MCF 10A (cell line): ENCODE data around the gene RPUSD4. TPM values are rescaled to one million over a fixed set of nuclear protein-coding genes. Genes with fewer than 3 reads are reported as not detected.

Experiments
- Bru-seq: library from RNA; stranded (reverse); fragments of 400-500 nt; gene quantifications from one replicate; lab custom pipeline; 2021; lab: Mats Ljungman, UMichigan
- BruChase-seq, 2 experiments: library from RNA; stranded (reverse); fragments of 400-500 nt; gene quantifications; one replicate each; lab custom pipeline; 2021; lab: Mats Ljungman, UMichigan
- BruUV-seq: library from RNA; stranded (reverse); fragments of 400-500 nt; replicated peaks from 2 replicates; lab custom pipeline; 2021; lab: Mats Ljungman, UMichigan
- CTCF ChIA-PET: fragments of 300-600 bp; sonication (Branson Sonifier 250); formaldehyde crosslinking; extraction: SDS; loops from one replicate; lab custom pipeline; 2021; ENCODE audit warnings: antibody characterized with exemption, inconsistent platforms; lab: Yijun Ruan, JAX
- POLR2A ChIA-PET: fragments of 300-600, 350-650 bp; sonication (Branson Sonifier 250); formaldehyde crosslinking; extraction: SDS; loops from one replicate; lab custom pipeline; 2020; ENCODE audit warnings: antibody characterized with exemption, inconsistent platforms; lab: Yijun Ruan, JAX
- DNase-seq: peaks from one replicate; pipeline ENCODE4 v3.0.0-alpha.2; 2018; ENCODE audit not compliant: unreplicated experiment
- H3K27ac Mint-ChIP-seq: one replicate; pipeline ENCODE4 v1.8.0; 2022; ENCODE audit warnings: mild to moderate bottlenecking, low read depth, mixed read lengths; ENCODE audit not compliant: unreplicated experiment
- H3K27me3 Mint-ChIP-seq: one replicate; pipeline ENCODE4 v1.8.0; 2022; ENCODE audit warnings: mixed read lengths; ENCODE audit not compliant: insufficient read depth, unreplicated experiment
- H3K36me3 Mint-ChIP-seq: one replicate; pipeline ENCODE4 v1.8.0; 2022; ENCODE audit warnings: mild to moderate bottlenecking, moderate library complexity, mixed read lengths; ENCODE audit not compliant: insufficient read depth, unreplicated experiment
- H3K4me1 Mint-ChIP-seq: one replicate; pipeline ENCODE4 v1.8.0; 2022; ENCODE audit warnings: mixed read lengths; ENCODE audit not compliant: insufficient read depth, unreplicated experiment
- H3K4me3 Mint-ChIP-seq: one replicate; pipeline ENCODE4 v1.8.0; 2022; ENCODE audit warnings: mild to moderate bottlenecking, moderate library complexity, mixed read lengths; ENCODE audit not compliant: unreplicated experiment
- H3K9me3 Mint-ChIP-seq: one replicate; pipeline ENCODE4 v1.8.0; 2022; ENCODE audit warnings: mixed read lengths; ENCODE audit not compliant: unreplicated experiment
- CTCF ChIP-seq: fragments of 200-600 bp; IDR thresholded peaks from one replicate; pipeline ENCODE4 v1.8.0; 2022; ENCODE audit warnings: antibody characterized with exemption, mild to moderate bottlenecking; ENCODE audit not compliant: unreplicated experiment
- intact Hi-C: fragments of 100-400 bp; cut with micrococcal nuclease; formaldehyde crosslinking; loops from 2 replicates; pipeline ENCODE4 v1.14.1; 2022
- long read RNA-seq: library from polyadenylated mRNA; stranded (forward); transcript quantifications from one replicate; pipeline ENCODE4 v2.0.0, GENCODE V29; 2022
- total RNA-seq: library from RNA; stranded (reverse); gene quantifications from 2 replicates; pipeline ENCODE4 v1.2.3, GENCODE V29; 2022

Gene RPUSD4
- total RNA-seq (19.4 and 26.7 TPM in 2 replicates), Bru-seq, nascent RNA (percentile 83 among the genes with signal in this experiment), BruChase-seq, experiment 1, labeled RNA remaining after a 6-hour chase (percentile 76 among the genes with signal in this experiment), BruChase-seq, experiment 2, labeled RNA remaining after a 2-hour chase (percentile 86 among the genes with signal in this experiment)
- long read RNA-seq, transcript RPUSD4-201 (7 exons, 2,512 nt) = major isoform, 57 of 66 reads
- long read RNA-seq, partial matches to known transcripts = 1 of 66 reads
- long read RNA-seq, other reads (novel, unspliced or antisense) = 5 of 66 reads

- peaks cover 29% of the 10 kb centered on the region for H3K36me3 Mint-ChIP-seq
- TF ChIP-seq CTCF = no peak
- peak within 1 kb of the TSS; percentile 96 for H3K4me3 Mint-ChIP-seq
- intact Hi-C loops = loop anchor here (1.0 kb wide), 1 partner anchor 57 kb away; the partner anchor contains the start of gene SRPRA
- ChIA-PET CTCF (interaction anchor here (0.6 to 1.3 kb wide), 5 partner anchors 164 to 899 kb away, joined by 3 to 5 read pairs (median 3); no protein-coding TSS in a partner anchor), POLR2A (interaction anchor here (0.6 to 3.1 kb wide), 16 partner anchors 10 to 618 kb away, joined by 3 to 18 read pairs (median 4); partner anchors contain the start of genes FOXRED1, HYLS1, PUS3 and SRPRA)
- peaks cover 18% of the 10 kb centered on the region for H3K4me1 Mint-ChIP-seq
- peak within 1 kb of the TSS; percentile 96 for H3K27ac Mint-ChIP-seq
- no peaks in the 10 kb centered on the region for H3K9me3 Mint-ChIP-seq
- peak; percentile 96 for DNase-seq
- no peaks in the 10 kb centered on the region for H3K27me3 Mint-ChIP-seq
- no TSS peak for BruUV-seq
Measured at GRCh38 chr11:126211236-126212088, at the start of gene RPUSD4, which contains the start of gene FAM118B. RPUSD4 (minus strand) TSS chr11:126211650; CDS start chr11:126211638, 12 bp downstream. FAM118B (plus strand) TSS chr11:126211782; CDS start chr11:126235002, 23,220 bp downstream.

GRCh38 chr11:126257764-126258163 lies 46.3 kb upstream of the RPUSD4 start:
- DNase-seq = peak; percentile 26
- no peaks in the 10 kb centered on the region for H3K9me3 Mint-ChIP-seq
- peaks cover 33% of the 10 kb centered on the region for H3K36me3 Mint-ChIP-seq
- TF ChIP-seq CTCF = no peak
- no peak overlapping the region for H3K4me3 Mint-ChIP-seq
- ChIA-PET POLR2A (interaction anchor here (3.1 kb wide), 1 partner anchor 11 kb away, joined by 13 read pairs; the partner anchor contains the start of genes FOXRED1 and SRPRA), CTCF (interaction anchor here (0.6 kb wide), 1 partner anchor 33 kb away, joined by 4 read pairs; no protein-coding TSS in a partner anchor)
- H3K27me3 Mint-ChIP-seq = no peaks in the 10 kb centered on the region
- no peak overlapping the region for H3K27ac Mint-ChIP-seq
- BruUV-seq = no TSS peak
- intact Hi-C loops = no loop called here
- H3K4me1 Mint-ChIP-seq = peaks cover 5% of the 10 kb centered on the region

- Mint-ChIP-seq H3K4me1 (peaks cover 5% of the 10 kb centered on the region), H3K27me3 (no peaks in the 10 kb centered on the region), H3K36me3 (peaks cover 33% of the 10 kb centered on the region), H3K27ac (no peak overlapping the region), H3K9me3 (no peaks in the 10 kb centered on the region), H3K4me3 (no peak overlapping the region)
- no peak for TF ChIP-seq CTCF
- BruUV-seq = no TSS peak
- intact Hi-C loops = no loop called here
- POLR2A ChIA-PET = no interaction called here
- no peak for DNase-seq
- CTCF ChIA-PET = interaction anchor here (0.6 to 0.7 kb wide), 2 partner anchors 10 to 347 kb away, joined by 3 read pairs; no protein-coding TSS in a partner anchor
Measured at GRCh38 chr11:126257144-126257543, 45.7 kb upstream of the RPUSD4 start.
